Progenitor cell of endocrine pancreas (in vitro differentiated cells): ENCODE data around the gene SYNE2. TPM values are rescaled to one million over a fixed set of nuclear protein-coding genes. Genes with fewer than 3 reads are reported as not detected.

ENCODE experiments used
- DNase-seq: peaks from one replicate; pipeline ENCODE4 v3.0.0; 2021; ENCODE audit warnings: low spot score; ENCODE audit not compliant: unreplicated experiment
- H3K27ac Mint-ChIP-seq: 2 replicates; pipeline ENCODE4 v1.8.0; 2021; ENCODE audit warnings: mild to moderate bottlenecking, moderate library complexity, mixed read lengths
- H3K27me3 Mint-ChIP-seq: 2 replicates; pipeline ENCODE4 v1.8.0; 2021; ENCODE audit warnings: mixed read lengths
- H3K36me3 Mint-ChIP-seq: 2 replicates; pipeline ENCODE4 v1.8.0; 2022; ENCODE audit warnings: mixed read lengths; ENCODE audit not compliant: insufficient read depth
- H3K4me1 Mint-ChIP-seq: 2 replicates; pipeline ENCODE4 v1.8.0; 2021; ENCODE audit warnings: low read depth, mixed read lengths
- H3K4me3 Mint-ChIP-seq: 2 replicates; pipeline ENCODE4 v1.8.0; 2021; ENCODE audit warnings: low read depth, mild to moderate bottlenecking, moderate library complexity, mixed read lengths
- H3K9me3 Mint-ChIP-seq: 2 replicates; pipeline ENCODE4 v1.8.0; 2021; ENCODE audit warnings: low read depth, mixed read lengths
- CTCF ChIP-seq: fragments of 200-600 bp; sonication (generic); IDR thresholded peaks from one replicate; pipeline ENCODE4 v1.5.0; 2021; ENCODE audit warnings: antibody characterized with exemption, mild to moderate bottlenecking; ENCODE audit not compliant: unreplicated experiment
- total RNA-seq: library from RNA; stranded (reverse); gene quantifications from 2 replicates; pipeline ENCODE4 v1.2.1, GENCODE V29; 2021

SYNE2 gene
- total RNA-seq, 1 donor from 2014 or later: 108 TPM

GRCh38 chr14:64061706-64062105, 208.9 kb downstream of the SYNE2 start:
- Mint-ChIP-seq H3K4me3 (no peak overlapping the region), H3K27me3 (no peaks in the 10 kb centered on the region), H3K27ac (peak overlapping the region; percentile 45), H3K36me3 (peaks cover 17% of the 10 kb centered on the region), H3K4me1 (peaks cover 6% of the 10 kb centered on the region), H3K9me3 (no peaks in the 10 kb centered on the region)
- DNase-seq: no peak
- no peak for TF ChIP-seq CTCF

- no peak overlapping the region for H3K27ac Mint-ChIP-seq
- no peaks in the 10 kb centered on the region for H3K27me3 Mint-ChIP-seq
- peaks cover 14% of the 10 kb centered on the region for H3K36me3 Mint-ChIP-seq
- no peak overlapping the region for H3K4me3 Mint-ChIP-seq
- H3K4me1 Mint-ChIP-seq: peaks cover 6% of the 10 kb centered on the region
- no peak for DNase-seq
- no peak for TF ChIP-seq CTCF
- no peaks in the 10 kb centered on the region for H3K9me3 Mint-ChIP-seq
Measured at GRCh38 chr14:64062381-64063115, 209.7 kb downstream of the SYNE2 start.

GRCh38 chr14:64064447-64064846, 211.6 kb downstream of the SYNE2 start:
- H3K9me3 Mint-ChIP-seq: no peaks in the 10 kb centered on the region
- no peaks in the 10 kb centered on the region for H3K27me3 Mint-ChIP-seq
- no peak overlapping the region for H3K4me3 Mint-ChIP-seq
- DNase-seq: no peak
- H3K27ac Mint-ChIP-seq: no peak overlapping the region
- H3K36me3 Mint-ChIP-seq: peaks cover 8% of the 10 kb centered on the region
- H3K4me1 Mint-ChIP-seq: peaks cover 9% of the 10 kb centered on the region
- TF ChIP-seq CTCF: no peak

GRCh38 chr14:64069634-64070359, 217.0 kb downstream of the SYNE2 start:
- peak overlapping the region; percentile 93 for H3K27ac Mint-ChIP-seq
- DNase-seq: no peak

More at GRCh38 chr14:64069634-64070359, 217.0 kb downstream of the SYNE2 start:
- Mint-ChIP-seq H3K4me3 (no peak overlapping the region), H3K4me1 (peaks cover 11% of the 10 kb centered on the region), H3K36me3 (peaks cover 28% of the 10 kb centered on the region), H3K27me3 (no peaks in the 10 kb centered on the region), H3K9me3 (no peaks in the 10 kb centered on the region)
- TF ChIP-seq CTCF: no peak
